Fibroblast of skin of left biceps (primary cell): Measurements from ENCODE around the gene RGS3.

Experiments used
- DNase-seq, 2 experiments: peaks; one replicate each; pipeline ENCODE4 v3.0.0-alpha.2; 2013; ENCODE audit warnings: low read depth in 2 of 2

Gene RGS3

DNA sequence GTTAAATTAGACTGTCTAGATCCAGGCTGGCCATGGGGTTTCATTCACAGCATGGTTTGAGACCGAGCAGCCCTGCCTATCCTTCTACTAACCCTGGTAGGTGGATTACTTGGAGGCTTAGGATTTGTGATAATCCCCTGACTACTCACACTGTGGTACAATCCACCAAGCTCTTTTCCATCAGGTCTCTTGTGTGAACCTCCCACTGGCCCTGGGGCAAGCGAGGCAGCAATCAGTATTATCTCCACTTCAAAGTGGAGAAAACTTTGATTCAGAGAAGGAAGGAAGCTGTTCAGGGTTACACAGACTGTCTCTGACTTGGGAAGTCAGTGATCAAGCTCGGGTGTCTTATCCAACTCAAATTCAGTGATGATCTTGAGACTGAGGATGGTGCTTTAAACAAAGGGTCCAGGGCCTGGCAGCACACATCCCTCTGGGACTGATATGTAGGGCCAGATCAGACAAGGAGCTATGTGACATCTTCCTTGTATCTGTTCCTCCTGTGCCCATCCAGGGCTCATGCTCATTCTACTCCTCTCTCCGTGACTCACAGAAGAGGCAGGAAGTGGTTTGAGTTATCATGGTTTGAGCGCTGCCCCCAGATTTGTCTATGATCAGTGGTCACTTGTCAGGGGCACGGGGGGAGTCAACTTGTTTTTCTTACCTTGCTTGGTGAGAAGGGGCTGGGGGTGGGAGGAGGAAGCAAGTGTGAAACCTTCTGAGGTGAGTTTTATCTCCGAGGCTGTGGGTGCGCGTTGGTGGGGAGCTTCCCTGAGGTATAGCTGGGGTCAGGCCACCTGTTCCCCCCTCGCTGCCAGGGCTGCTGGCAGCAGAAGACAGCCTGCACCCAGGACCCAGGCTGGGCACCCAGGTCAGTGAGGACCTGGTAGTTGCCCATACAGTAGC is 48.6 kb downstream of the RGS3 start:
- DNase-seq, result no peak

DNA sequence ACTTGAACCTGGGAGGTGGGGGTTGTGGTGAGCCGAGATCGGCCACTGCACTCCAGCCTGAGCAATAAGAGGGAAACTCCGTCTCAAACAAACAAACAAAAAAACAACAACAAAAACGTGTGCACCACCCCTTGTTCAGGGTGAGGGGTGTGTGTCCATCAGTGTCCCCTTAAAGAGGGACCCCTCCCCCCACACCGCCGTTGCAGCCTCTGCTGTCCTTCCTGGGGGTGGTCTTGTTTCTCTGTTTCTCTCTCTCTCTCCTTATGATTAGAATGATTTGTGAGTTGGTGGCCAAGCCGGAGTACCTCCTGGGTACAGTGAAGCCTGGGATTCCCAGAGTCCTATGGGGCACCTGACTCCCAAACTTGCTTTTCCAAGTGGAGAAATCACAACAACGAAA is 49.6 kb downstream of the RGS3 start:
- no peak for DNase-seq

- no peak for DNase-seq
These were observed 50.0 kb downstream of the RGS3 start for GRCh38 chr9:113513536-113513935.

DNA sequence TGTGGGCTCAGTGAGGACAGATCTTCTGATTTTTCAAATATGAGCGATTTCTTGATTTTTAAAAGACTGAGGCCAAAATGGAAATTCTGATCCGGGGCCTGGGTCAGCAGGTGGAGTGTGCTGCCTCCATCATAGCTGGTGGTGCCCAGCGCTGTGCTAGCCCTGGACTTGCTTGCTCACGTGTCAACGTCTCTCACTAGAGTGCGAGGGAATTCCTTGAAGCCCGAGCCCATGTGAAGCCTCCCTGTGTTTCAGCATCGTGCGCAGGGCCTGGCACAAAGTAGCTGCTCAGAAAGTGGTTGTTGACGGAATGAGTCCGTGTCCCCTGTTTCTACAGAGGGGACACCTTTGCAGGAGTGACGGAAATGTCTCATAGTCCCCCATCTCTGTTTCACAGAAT is 50.5 kb downstream of the RGS3 start:
- DNase-seq, result no peak

- no peak for DNase-seq
These were observed 51.2 kb downstream of the RGS3 start for GRCh38 chr9:113514748-113515147.

DNA sequence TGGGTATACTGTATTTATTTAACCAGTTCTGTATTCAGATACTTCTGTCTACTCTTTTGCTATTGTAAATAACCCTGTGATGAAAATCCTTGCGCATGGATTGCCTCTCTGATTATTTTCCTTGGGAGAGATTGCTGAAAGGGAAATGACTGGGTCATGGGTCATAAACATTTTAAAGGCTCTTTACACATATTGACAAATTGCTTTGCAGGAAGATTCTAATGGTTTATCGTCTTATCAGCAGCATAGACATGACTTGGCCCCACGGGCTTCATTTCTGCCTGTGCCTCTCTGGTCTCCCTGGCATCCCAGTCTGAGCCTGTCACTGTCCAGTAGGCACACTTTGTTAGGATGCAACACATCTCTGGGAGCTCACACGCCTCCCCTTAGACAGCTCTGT is 52.3 kb downstream of the RGS3 start:
- DNase-seq, result no peak

- DNase-seq, result no peak
These were observed 53.5 kb downstream of the RGS3 start for GRCh38 chr9:113516840-113517577.

DNA sequence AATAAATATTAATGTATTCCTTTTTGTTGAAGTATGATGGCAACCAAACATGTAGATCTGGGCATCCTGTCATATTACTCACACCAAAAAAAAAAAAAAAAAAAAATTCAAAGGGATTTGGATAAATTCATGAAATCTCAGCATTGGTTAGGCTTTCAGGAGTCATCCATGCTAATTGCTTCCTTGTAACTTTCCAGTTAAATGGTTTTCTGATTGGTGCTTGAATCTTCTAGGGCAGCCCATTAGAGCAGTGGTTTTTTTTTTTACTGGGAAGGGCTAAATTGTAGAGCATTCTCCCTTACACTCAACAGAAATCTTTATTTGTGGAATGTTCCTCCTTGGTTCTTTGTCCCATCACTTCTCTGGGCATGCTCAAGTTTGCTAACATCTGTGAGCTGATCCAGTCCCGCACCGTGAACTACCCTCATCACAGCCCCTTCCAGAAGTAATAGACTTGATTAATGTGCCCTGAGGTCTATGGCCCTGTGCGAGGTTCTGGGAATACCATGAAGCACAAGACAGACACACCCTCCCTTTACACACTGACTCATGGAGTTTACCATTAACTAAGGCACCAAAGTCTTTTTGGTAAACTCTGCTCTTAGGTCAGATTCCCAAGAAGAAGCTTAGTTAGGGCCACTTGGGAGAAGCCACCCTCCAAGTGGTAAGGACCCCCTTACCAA is 56.0 kb downstream of the RGS3 start:
- no peak for DNase-seq

- DNase-seq, result no peak
These were observed 56.6 kb downstream of the RGS3 start for GRCh38 chr9:113520109-113520642.

DNA sequence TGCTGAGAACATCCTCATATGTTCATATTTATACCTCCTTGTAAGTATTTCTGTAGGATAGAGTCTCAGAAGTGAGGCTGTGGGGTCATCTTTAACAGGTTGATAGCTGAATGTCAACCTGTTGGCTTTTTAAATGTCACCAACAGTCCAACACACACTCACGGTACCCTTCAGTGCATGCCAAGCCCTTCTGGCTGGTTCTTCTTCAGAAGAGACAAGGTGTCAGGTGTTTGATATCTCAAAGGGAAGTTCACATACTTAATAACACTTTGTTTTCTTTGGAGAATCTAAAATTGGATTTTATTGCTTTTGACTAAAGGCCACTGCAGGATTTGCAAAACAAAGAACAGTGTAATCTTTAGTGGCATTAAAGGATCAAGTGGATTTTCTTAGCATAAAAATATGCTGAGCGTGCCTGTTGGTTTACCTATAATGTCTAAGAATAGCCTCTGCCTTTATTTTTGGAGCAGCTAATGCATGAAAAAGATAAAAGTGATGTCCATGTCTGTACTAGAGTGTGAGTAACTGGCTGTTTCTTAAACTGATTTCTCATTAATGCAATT is 58.2 kb downstream of the RGS3 start:
- DNase-seq, result no peak

DNA sequence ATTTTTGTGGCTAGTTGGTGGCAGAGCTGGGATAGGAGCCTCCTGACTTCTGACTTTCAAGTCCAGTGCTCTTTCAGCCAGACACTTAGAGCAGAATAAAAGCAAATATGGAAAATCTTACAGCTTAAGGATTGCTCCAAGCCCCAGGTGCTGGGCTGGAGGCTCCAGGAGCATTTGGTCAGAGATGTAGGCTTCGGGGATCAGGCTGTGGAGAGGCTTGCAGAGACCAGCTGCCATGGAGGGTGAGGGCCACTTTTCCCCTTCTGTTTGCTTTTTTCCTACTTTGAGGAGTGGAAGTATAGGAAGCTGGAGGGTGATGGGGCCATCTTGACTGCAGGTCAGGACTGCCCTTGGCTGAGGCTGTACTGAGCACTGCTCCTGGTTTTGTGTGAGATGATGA is 58.9 kb downstream of the RGS3 start:
- no peak for DNase-seq

- no peak for DNase-seq
These were observed 59.3 kb downstream of the RGS3 start for GRCh38 chr9:113522858-113523257.

- no peak for DNase-seq
These were observed 60.1 kb downstream of the RGS3 start for GRCh38 chr9:113523421-113524141.

GRCh38 chr9:113524468-113524867 is 60.9 kb downstream of the RGS3 start:
- no peak for DNase-seq

GRCh38 chr9:113525205-113525604 is 61.7 kb downstream of the RGS3 start:
- no peak for DNase-seq

DNA sequence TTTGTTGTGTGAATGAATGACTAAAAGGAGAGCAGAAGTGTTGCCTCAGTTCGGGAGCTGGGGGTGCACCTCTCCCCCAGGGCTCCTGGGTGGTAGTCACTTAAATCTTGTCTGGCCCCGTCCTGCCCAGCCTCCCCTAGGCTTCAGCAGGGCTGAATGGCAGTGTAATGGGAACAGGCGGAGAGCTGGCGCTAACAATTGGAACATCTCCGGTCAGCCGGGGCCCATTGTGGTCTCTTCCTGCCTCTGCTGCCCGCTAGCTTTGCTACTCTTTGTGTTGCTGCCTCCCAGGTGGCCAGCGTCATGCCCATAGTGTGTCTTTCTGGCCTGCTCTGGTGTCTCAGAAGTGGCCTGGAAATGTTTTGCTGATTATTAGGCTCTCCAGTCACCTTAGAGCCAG is 62.3 kb downstream of the RGS3 start:
- DNase-seq, result no peak

GRCh38 chr9:113526231-113526746 is 62.8 kb downstream of the RGS3 start:
- DNase-seq, result no peak

GRCh38 chr9:113526841-113527240 is 63.3 kb downstream of the RGS3 start:
- DNase-seq, result no peak

GRCh38 chr9:113528088-113528487 is 64.6 kb downstream of the RGS3 start:
- no peak for DNase-seq

GRCh38 chr9:113528811-113529210 is 65.3 kb downstream of the RGS3 start:
- DNase-seq, result no peak
